DMS79 treated with DMSO at 0.1 percent for 48 hours (cell line): ENCODE results near the gene TNFRSF8.
"Not testable (repeated sequence)": the region's sequence is repeated elsewhere in the genome, so short reads cannot be mapped to it uniquely, and the experiment has no call there.

ENCODE experiments used
- DNase-seq: peaks from one replicate; lab custom pipeline; 2025; lab: John Stamatoyannopoulos, UW

Gene TNFRSF8

DNA sequence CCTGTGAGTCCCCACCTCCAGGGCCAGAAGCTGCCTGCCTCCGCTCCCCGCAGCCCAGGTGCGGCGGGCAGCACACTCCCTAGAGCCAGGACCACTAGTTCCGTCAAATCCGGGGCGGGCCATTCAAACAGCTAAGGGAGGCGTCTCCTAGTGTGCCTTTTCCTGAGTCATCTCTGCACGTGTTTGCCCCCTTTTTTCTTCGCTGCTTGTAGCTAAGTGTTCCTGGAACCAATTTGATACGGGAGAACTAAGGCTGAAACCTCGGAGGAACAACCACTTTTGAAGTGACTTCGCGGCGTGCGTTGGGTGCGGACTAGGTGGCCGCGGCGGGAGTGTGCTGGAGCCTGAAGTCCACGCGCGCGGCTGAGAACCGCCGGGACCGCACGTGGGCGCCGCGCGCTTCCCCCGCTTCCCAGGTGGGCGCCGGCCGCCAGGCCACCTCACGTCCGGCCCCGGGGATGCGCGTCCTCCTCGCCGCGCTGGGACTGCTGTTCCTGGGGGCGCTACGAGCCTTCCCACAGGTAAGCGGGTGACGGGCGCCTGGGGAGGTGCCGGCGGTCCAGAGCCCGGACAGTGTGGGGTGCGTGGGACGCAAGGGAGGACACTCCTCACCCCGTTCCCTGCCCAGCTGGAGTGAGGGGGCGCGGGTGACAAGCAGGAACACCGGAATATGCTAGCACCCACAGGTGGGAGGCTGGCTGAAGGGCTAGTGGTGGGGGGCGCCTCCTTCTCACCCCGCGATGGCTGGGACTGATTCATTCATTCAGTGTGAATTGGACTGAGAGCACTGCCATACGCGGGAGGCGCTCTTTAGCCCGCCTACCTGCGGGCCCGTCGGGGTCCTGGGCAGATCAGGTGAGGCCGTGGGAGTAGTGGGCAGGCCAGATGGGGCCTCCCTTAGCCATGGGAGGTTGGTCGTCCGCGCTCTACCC lies at the start of gene TNFRSF8:
TNFRSF8 (plus strand) TSS at position 163 of the 932 bp plus-strand sequence; CDS start at position 459, 296 bp downstream.
- no peak for DNase-seq

DNA sequence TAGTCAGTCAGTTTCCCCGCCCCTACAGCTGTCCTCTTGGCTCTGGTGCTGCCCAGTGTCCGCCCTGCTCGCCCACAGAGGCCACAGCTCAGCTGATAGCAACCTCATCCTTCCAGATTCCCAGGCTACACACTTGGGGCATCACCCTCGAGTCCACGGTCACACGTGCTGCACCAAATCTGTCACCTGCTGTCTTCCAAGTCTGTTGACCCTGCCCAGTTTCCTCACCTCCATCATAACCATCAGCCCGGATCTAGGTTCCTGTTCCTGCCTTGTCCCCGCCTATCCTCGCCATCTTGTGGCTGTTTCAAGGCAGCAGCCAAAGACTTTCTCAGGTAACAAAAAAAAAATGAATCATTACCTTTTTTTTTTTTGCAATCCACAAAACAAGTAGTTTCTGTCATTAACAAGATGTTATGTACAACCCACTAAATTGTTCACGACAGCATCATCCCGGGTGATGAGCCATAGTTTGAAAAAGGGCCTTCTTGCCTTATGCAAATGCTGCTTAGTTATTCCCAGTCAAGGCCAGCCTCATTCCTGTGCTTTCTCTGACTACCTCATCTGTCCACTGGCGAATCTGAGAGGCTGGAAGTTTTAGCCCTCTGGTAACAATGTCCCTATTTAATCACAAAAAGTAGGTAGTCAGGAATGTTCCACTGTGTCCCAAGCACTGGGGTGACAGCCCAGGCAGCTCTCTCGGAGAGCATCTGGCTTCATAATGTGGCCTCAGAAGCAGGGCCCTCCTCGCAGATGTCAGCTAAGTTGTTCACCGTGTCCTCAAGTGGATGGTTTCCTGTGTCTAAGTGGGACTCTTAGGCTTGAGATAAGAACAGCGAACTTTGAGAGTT lies 48.7 kb upstream of the TNFRSF8 start:
- DNase-seq = peak; percentile 73

DNA sequence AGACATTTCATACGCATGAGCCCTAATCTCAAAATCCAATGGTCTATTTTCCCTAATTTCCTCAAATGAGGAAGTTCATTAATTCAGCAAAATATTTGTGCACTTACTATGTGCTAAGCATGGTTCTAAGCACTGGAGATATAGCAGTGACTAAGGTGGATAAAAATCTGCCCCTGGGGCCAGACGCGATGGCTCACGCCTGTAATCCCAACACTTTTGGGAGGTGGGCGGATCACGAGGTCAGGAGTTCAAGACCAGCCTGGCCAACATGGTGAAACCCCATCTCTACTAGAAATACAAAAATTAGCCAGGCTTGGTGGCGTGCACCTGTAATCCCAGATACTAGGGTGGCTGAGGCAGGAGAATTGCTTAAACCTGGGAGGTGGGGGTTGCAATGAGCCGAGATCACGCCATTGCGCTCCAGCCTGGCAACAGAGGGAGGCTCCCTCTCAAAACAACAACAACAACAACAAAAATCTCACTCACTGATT lies 48.1 kb upstream of the TNFRSF8 start:
- DNase-seq = no peak

DNA sequence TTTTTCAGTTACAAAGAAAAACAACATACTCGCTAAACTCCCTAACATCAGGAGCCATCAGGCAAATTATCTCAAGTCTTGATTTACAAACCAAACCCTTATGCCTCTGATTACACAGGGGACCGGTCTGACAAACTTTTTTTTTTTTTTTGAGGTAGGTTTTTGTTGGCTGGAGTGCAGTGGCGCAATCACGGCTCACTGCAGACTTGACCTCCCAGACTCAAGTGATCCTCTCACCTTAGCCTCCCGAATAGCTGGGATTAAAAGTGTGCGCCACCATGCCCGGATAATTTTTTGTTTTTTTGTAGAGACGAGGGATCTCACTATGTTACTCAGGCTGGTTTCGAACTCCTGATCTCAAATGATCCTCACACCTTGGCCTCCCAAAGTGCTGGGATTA lies 47.6 kb upstream of the TNFRSF8 start:
- no peak for DNase-seq

DNA sequence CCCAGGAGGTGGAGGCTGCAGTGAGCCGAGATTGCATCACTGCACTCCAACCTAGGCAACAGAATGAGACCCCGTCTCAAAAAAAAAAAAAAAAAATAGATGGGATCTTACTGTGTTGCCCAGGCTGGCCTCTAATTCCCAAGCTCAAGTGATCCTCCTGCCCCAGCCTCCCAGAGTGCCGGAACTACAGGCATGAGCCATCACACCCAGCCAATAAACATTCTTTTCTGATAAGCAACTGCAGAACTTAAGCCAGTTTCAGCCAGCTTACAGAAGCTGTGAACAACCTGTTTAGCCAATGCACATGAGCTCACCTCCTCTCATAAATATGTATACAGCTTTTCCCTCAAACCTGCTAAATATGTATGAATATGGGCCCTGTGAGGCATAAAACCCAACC lies 46.9 kb upstream of the TNFRSF8 start:
- no peak for DNase-seq

DNA sequence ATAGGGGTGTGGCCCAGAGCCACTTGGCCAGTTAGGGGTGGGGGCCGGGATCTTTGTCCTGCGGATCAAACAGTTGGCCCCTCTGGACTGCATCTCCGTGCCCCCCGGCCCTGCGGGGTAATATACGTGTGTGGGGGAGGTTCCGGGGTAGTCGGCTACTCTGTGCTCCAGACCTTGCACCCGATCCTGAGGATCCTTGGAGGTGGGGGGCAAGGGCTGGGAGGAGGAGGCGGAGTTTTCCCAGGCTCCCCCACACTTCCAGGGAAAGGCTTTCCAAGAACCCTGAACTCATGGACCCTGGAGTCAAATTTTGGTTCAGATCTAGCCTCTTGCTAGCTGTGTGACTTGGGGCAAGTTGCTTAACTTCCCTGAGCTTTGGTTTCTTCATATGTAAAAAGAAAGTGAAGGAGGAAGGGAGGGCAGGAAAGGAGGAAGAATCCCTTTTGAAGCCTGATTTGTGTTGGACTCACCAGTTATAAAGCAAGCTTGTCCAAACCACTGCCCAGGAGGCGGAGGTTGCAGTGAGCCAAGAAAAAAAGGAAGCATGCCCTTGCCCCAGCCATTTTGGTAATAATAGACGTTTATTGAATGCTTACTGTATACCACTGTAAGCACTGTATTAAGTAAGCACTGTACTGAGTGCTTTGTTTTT lies 43.1 kb upstream of the TNFRSF8 start:
- no peak for DNase-seq

DNA sequence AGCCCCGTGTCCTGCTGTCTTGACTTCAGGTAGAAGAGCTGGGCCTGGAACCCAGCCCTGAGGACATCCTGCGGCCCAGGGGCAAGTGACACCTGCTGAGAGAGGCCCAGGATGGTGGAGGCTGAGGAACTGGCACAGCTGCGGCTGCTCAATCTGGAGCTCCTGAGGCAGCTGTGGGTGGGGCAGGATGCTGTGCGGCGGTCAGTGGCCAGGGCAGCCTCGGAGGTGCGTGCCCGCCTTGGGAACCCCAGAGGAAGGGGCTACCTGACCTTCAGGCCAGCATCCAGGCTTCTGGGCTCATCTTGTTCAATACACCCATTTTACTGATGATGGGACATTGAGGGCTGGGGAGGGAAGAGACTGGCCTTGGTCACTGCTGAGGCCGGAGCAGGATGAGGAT lies 41.5 kb upstream of the TNFRSF8 start:
- no peak for DNase-seq

DNA sequence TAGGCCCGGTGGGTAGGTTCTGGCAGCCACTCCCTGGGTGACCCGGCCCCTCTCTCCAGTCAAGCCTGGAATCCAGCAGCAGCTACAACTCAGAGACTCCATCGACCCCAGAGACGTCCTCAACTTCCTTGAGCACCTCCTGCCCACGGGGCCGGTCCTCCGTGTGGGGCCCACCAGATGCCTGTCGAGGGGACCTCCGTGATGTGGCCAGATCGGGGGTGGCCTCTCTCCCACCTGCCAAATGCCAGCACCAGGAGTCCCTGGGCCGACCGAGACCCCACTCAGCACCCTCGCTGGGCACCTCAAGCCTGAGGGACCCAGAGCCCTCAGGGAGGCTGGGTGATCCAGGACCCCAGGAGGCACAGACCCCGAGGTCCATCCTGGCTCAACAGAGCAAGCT lies 41.1 kb upstream of the TNFRSF8 start:
- no peak for DNase-seq

DNA sequence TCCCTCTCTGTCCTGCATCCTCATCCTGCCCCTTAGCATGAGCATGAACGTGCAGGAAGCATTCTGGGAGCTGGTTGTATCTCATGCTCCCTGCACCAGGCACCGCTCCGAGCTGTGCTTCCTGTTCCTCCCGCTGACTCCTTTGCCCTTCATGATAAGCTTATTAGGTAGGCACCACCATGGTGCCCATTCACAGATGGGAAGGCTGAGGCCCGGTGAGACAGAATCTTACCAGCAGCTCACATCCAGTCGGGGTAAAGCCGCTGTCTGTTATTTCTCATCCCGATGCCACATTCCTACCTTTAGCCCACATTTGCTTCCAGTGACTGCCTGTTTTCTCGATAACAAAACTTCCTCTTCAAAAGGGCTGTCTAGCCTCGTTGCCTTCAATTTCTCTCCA lies 36.5 kb upstream of the TNFRSF8 start:
- no peak for DNase-seq

DNA sequence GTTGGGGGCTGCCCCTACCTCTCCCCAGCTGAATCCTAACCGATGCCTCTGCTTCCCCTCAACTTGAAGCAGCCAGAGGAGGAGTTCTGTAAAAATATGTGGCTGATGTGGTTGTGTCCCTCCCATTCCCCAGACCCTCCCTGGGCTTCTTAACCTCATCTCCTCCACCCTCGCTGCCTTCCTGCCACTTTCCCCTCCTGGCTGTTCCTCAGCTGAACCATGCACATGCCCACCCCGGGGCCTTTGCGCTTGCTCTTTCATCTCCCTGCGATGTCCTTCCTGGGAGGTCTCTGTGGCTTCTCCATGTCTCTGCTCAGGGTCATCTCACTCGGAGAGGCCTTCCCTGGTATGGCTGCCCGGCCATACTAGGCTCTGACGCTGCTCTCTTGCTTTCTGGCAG lies 34.9 kb upstream of the TNFRSF8 start:
- DNase-seq = no peak

DNA sequence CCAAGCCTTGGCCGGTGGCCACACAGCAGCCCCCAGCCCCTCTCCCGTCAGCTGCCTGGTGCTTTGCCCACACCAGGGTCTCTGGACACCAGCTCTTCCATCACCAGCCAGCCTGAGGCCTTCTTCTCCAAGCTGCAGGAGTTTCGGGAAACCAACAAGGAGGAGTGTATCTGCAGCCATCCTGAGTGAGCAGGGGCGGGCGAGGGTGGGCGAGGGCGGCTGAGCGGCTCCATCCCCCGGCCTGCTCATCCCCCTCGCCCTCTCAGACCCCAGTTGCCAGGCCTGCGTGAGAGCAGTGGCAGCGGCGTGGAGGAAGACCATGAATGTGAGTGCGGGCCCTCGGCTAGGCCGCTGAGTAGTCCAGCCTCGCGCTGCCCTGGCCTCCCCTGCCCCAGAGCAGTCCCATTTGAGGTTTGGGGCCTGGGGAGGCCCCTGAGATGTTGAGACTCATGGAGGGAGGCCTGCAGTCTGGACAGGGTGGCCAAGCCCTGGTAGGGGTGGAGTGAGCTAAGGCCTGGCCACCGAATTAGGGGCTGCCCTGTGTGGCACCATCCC lies 34.1 kb upstream of the TNFRSF8 start:
- DNase-seq = no peak

DNA sequence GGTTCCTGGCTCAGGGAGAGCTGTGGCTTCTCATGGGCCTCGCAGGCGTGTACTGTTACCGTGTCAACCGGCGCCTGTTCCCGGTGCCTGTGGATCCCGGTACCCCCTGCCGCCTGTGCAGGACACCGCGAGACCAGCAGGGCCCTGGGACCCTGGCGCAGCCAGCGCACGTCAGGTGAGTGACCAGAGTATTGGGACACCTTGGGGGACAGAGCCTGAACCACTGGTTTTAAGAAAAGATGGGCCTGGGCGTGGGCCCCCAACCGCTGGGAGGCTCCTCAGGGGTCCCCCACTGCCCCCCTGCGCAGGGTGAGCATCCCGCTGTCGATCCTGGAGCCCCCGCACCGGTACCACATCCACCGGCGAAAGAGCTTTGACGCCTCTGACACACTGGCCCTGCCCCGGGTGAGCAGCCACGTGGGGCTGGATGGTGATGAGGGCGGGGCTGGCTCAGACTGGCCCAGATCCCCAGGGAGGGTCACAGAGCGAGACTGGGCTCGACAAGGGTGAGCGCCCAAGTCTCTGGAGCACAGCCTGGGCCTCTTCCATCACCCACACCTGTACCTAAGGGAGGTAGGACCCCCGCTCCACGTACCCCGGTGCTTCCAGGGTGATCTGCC lies 33.3 kb upstream of the TNFRSF8 start:
- DNase-seq = no peak

DNA sequence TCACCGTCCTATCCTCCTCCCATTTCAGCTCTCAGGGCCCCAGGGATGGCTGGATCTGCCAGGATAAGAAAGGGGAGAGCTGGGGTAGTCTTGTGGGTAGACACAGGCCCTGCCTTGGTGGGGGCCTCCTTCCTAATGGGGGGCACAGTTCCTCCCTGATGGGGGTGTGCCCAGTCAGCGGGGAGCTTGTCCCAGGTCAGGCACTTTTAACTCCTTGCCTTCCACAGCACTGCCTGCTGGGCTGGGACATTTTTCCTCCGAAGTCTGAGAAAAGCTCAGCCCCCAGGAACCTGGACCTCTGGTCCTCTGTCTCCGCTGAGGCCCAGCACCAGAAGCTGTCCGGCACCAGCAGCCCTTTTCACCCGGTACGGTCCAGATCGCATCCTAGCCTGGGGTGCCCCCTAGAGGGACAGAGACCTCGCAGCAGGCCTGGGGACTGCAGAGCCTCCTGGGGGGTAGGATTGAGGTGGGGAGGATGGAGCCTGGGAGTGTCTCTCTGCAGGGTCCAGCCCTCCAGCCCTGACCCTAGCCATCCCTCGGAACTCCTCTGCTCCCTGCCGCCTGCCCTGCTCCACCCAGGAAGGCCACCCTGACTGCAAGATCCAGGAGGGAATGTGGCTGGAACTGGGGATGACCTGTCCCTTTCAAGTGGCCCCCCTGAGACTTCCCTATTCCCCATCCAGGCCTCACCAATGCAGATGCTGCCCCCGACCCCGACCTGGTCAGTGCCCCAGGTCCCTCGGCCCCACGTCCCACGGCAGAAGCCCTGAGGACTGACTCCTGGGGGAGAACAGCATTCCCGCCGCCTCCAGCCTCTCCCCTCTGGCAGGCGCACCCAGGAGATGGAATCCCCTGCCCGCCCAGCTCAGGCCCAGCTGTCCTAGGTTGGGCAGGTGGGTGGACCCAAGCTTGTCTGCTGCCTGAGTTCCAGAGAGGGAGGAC lies 31.8 kb upstream of the TNFRSF8 start:
- DNase-seq = no peak

DNA sequence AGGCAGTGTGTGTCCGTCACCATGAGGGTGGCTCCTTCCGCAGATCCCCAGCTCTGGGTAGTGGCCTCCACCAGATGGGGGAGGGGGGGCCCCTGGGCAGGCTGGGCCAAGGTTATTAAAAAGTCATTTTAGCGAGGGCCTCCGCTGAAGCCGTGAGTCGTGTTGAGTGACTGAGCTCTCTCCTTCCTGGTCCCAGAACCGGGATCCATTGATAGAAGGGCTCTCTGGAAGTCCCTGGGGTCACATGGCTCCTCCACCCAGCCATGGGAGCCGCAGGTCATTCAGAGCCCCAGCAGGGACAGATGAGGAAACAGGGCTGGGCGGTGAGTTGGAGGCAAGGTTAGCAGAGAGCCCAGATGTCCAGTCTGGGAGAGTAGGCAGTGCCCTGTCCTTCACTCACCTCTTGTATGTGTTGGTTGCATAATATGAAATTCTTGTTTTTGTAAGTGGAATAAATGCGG lies 30.9 kb upstream of the TNFRSF8 start:
- DNase-seq = no peak

DNA sequence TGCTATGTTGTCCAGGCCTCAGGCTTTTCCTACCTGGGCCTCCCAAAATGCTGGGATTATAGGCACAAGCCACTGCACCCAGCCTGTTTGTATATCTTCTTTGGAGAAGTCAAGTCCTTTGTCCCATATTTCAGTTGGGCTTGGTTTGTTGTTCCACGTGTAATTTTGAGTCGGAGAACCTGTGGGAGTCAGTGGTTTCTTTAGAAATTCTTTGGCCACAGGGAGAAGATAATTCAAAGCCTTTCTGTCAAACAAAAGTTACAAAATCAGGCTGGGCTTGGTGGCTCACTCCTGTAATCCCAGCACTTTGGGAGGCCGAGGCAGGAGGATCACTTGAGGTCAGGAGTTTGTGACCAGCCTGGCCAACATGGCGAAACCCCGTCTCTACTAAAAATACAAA lies 29.7 kb upstream of the TNFRSF8 start:
- DNase-seq = not testable (repeated sequence)

DNA sequence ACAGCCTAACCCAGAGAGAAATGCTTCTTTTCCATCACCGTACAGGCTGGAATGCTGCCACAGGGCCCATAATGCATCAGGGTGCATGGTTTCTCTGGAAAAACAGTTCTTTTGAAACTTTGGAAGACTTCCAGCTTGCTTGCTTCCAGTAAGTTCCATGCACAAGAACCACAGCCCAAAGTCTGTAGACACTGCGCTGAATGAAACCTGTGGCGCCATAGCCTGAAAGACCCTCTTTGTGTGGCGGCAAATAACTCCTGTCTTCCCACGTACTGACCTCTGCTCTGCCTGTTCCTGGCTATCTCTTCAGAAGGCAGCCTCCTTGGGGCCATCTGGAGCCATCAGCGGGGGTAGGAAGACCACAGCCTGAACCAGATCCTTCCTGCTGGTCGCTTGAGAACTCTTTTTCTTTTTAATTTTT lies 28.7 kb upstream of the TNFRSF8 start:
- DNase-seq = no peak

DNA sequence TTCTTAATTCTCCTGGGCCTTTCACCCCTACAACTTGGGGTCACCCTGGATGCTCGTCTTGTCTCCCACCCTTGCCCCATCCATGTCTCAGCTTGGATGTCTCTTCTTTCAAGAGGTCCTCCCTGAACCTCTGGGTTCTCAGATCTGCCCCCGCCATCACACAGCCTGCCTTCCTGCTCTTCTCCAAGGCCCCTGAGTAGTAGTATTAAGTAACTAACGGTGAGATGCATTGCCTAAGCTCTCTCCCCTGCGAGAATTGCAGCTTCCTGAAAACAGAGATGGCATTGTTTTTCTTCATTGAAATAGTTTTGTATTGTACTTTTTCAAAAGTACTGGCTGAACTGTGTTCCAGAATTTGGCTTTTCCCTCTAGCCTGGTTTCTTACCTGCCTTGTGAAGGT lies 27.8 kb upstream of the TNFRSF8 start:
- DNase-seq = no peak

DNA sequence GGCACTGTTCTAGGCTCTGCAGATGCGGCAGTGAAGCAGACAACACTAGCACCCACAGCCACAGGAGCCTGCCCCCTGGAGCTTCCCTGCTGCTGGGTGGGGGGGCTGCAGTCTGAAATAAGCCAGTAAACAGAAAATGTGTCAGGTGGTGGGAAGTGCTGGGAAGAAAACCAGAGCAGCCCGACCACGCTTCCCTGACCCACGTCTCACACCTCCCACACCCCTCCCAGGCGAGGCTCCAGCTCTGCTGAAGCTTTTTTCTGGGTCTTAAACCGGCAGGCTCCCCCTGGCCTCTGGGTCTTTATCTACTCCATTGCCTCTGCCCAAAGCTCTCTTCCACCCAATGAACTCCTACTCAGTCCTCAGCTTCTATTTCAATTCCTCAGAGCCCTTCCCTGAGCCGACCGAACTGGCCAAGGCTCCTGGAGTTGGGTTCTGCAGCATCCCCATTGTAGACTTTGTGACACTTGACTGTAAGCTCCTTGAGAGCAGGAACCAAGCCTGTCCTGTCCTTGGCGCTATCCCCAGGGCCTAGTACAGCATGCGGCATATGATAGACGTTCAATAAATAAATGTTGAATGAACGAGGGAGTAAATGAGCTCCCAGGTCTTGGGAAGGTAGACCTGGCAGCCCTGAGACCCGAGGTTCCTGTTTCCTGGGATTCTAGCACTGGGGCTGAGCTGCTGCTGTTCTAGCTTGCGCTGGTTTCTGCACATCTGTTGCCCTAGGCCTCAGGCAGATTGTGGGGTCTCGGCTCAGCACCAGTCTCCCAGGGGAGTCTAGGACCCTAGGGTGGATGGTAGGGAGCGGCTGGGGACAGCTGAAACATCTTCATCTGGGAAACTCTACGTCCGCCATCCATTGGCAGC lies 25.4 kb upstream of the TNFRSF8 start:
- no peak for DNase-seq
